SK-N-SH (cell line): ENCODE measurements around the gene CDH23. TPM values are rescaled to one million over a fixed set of nuclear protein-coding genes. Genes with fewer than 3 reads are reported as not detected.

Experiments used
- CTCF ChIA-PET: fragments of 300-600, 350-600 bp; formaldehyde crosslinking; extraction: SDS; loops from one replicate; lab custom pipeline; 2021; lab: Yijun Ruan, JAX
- POLR2A ChIA-PET: fragments of 350-600 bp; sonication (Branson Sonifier 250); formaldehyde crosslinking; extraction: SDS; loops from one replicate; lab custom pipeline; 2020; ENCODE audit warnings: antibody characterized with exemption, inconsistent platforms; lab: Yijun Ruan, JAX
- DNase-seq: peaks from one replicate; pipeline ENCODE4 v3.0.0; 2012
- H2AFZ ChIP-seq: fragments of 200-600 bp; sonication (generic); 2 replicates; pipeline ENCODE4 v1.8.1; 2016; ENCODE audit warnings: antibody characterized with exemption, mild to moderate bottlenecking, low read depth
- H3F3A ChIP-seq: fragments of 200-600 bp; sonication (generic); replicated peaks from 2 replicates; pipeline ENCODE3; 2016; ENCODE audit warnings: antibody characterized with exemption, mild to moderate bottlenecking; ENCODE audit not compliant: insufficient read depth
- H3K27ac ChIP-seq, 2 experiments: fragments of 200-500 bp in 1 of 2; fragments of 200-600 bp in 1 of 2; sonication (Bioruptor generic) in 1 of 2; sonication (generic), shearing (Covaris generic) in 1 of 2; 2 replicates each; pipeline versions ENCODE4 v1.5.1 to v1.6.1; 2014 to 2016; ENCODE audit warnings: low read depth in 2 of 2, inconsistent platforms in 1 of 2, low read length in 1 of 2, mild to moderate bottlenecking in 1 of 2, mixed read lengths in 1 of 2
- H3K27me3 ChIP-seq: fragments of 200-600 bp; sonication (generic), shearing (Covaris generic); 2 replicates; pipeline ENCODE4 v1.6.1; 2016; ENCODE audit warnings: mixed run types; ENCODE audit not compliant: insufficient read depth
- H3K36me3 ChIP-seq, 2 experiments: fragments of 200-500 bp in 1 of 2; fragments of 200-600 bp in 1 of 2; sonication (Bioruptor generic) in 1 of 2; sonication (generic) in 1 of 2; replicated peaks in 1 of 2; 2 replicates each; pipeline versions ENCODE3 to v1.5.1; 2014 to 2016; ENCODE audit warnings: low read length in 1 of 2, mild to moderate bottlenecking in 1 of 2; ENCODE audit not compliant: insufficient read depth in 2 of 2, control insufficient read depth in 1 of 2
- H3K4me1 ChIP-seq, 2 experiments: fragments of 200-500 bp in 1 of 2; fragments of 200-600 bp in 1 of 2; sonication (Bioruptor generic) in 1 of 2; sonication (generic), shearing (Covaris generic) in 1 of 2; 2 replicates each; pipeline versions ENCODE4 v1.5.1 to v1.6.1; 2014 to 2016; ENCODE audit warnings: low read depth in 1 of 2, low read length in 1 of 2, mixed run types in 1 of 2; ENCODE audit not compliant: insufficient read depth in 2 of 2, control insufficient read depth in 1 of 2
- H3K4me2 ChIP-seq: fragments of 200-600 bp; sonication (generic), shearing (Covaris generic); 2 replicates; pipeline ENCODE4 v1.6.1; 2017; ENCODE audit warnings: mixed run types
- H3K4me3 ChIP-seq, 2 experiments: fragments of 200-500 bp in 1 of 2; fragments of 200-600 bp in 1 of 2; sonication (Bioruptor generic) in 1 of 2; sonication (generic), shearing (Covaris generic) in 1 of 2; 2 replicates each; pipeline versions ENCODE4 v1.5.1 to v1.8.1; 2014 to 2016; ENCODE audit warnings: low read depth in 2 of 2, inconsistent platforms in 1 of 2, low read length in 1 of 2, mild to moderate bottlenecking in 1 of 2, mixed read lengths in 1 of 2, moderate library complexity in 1 of 2
- H3K79me2 ChIP-seq: fragments of 200-600 bp; sonication (generic); 2 replicates; pipeline ENCODE4 v1.8.1; 2017; ENCODE audit warnings: mild to moderate bottlenecking; ENCODE audit not compliant: insufficient read depth
- H3K9ac ChIP-seq: fragments of 200-600 bp; sonication (generic); 2 replicates; pipeline ENCODE4 v1.6.1; 2017; ENCODE audit warnings: mixed run types
- H3K9me2 ChIP-seq: fragments of 200-600 bp; sonication (generic); 2 replicates; pipeline ENCODE4 v1.6.1; 2017; ENCODE audit warnings: mixed run types
- H3K9me3 ChIP-seq: fragments of 200-600 bp; sonication (generic); 2 replicates; pipeline ENCODE4 v1.6.1; 2017; ENCODE audit warnings: mixed run types, mild to moderate bottlenecking, moderate library complexity
- H4K20me1 ChIP-seq: fragments of 200-600 bp; sonication (generic); 2 replicates; pipeline ENCODE4 v1.6.1; 2017; ENCODE audit warnings: mild to moderate bottlenecking, mixed run types; ENCODE audit not compliant: insufficient read depth
- EZH2phosphoT487 ChIP-seq: fragments of 200-600 bp; sonication (generic); IDR thresholded peaks from 2 replicates; pipeline ENCODE4 v1.6.1; 2017; ENCODE audit warnings: low read depth, mixed run types, mild to moderate bottlenecking, antibody characterized with exemption, moderate library complexity, borderline replicate concordance
- FOSL2 ChIP-seq: IDR thresholded peaks from 2 replicates; pipeline ENCODE4 v1.4.0; 2012; ENCODE audit warnings: low read depth, mild to moderate bottlenecking, moderate library complexity, borderline replicate concordance
- GABPA ChIP-seq: IDR thresholded peaks from 2 replicates; pipeline ENCODE4 v1.4.0; 2012; ENCODE audit warnings: low read depth, mild to moderate bottlenecking
- GATA2 ChIP-seq: sonication (generic); formaldehyde crosslinking; IDR thresholded peaks from 2 replicates; pipeline ENCODE4 v1.5.0; 2020; ENCODE audit warnings: mild to moderate bottlenecking, missing genetic modification reagents
- NFIC ChIP-seq: IDR thresholded peaks from 2 replicates; pipeline ENCODE4 v1.4.0; 2012; ENCODE audit warnings: borderline replicate concordance
- NRF1 ChIP-seq: IDR thresholded peaks from 2 replicates; pipeline ENCODE4 v1.6.1; 2012; ENCODE audit warnings: low read depth, mild to moderate bottlenecking, low read length
- RFX5 ChIP-seq: IDR thresholded peaks from 2 replicates; pipeline ENCODE4 v1.6.1; 2012; ENCODE audit warnings: mild to moderate bottlenecking, improper control_type of control experiment, low read length
- RXRA ChIP-seq: IDR thresholded peaks from 2 replicates; pipeline ENCODE4 v1.4.0; 2012; ENCODE audit warnings: low read depth, mild to moderate bottlenecking, borderline replicate concordance
- SIN3A ChIP-seq: IDR thresholded peaks from 2 replicates; pipeline ENCODE4 v1.6.1; 2012; ENCODE audit warnings: low read depth, mild to moderate bottlenecking, low read length, moderate library complexity, borderline replicate concordance
- SMC3 ChIP-seq: IDR thresholded peaks from 2 replicates; pipeline ENCODE4 v1.6.1; 2012; ENCODE audit warnings: low read depth, low read length, improper control_type of control experiment
- YY1 ChIP-seq: IDR thresholded peaks from 2 replicates; pipeline ENCODE4 v1.4.0; 2012; ENCODE audit warnings: low read depth, mild to moderate bottlenecking
- WGBS: methylation state at CpG from one replicate; pipeline ENCODE4 v1.1.6; 2017; ENCODE audit warnings: low lambda C conversion rate; 5-methylcytosine and 5-hydroxymethylcytosine counted together
- polyA plus RNA-seq, 3 experiments: library from polyadenylated mRNA; depleted of rRNA; stranded (reverse); fragments of >200 nt; gene quantifications; 2 replicates each; pipeline ENCODE4 v1.2.3, GENCODE V29; 2012
- TF ChIP-seq, protein P1 (sequence below): fragments of 200-600 bp; sonication (generic); IDR thresholded peaks from 2 replicates; pipeline ENCODE4 v1.6.1; 2017; ENCODE audit warnings: antibody characterized with exemption, mild to moderate bottlenecking, moderate library complexity
- TF ChIP-seq, protein P2 (sequence below): IDR thresholded peaks from 2 replicates; pipeline ENCODE4 v1.6.1; 2012; ENCODE audit warnings: mild to moderate bottlenecking, low read depth, low read length, moderate library complexity

CDH23 gene
- polyA plus RNA-seq, 1 of the 3 experiments (the other 2 are of a cell fraction): 0.03 TPM

DNA sequence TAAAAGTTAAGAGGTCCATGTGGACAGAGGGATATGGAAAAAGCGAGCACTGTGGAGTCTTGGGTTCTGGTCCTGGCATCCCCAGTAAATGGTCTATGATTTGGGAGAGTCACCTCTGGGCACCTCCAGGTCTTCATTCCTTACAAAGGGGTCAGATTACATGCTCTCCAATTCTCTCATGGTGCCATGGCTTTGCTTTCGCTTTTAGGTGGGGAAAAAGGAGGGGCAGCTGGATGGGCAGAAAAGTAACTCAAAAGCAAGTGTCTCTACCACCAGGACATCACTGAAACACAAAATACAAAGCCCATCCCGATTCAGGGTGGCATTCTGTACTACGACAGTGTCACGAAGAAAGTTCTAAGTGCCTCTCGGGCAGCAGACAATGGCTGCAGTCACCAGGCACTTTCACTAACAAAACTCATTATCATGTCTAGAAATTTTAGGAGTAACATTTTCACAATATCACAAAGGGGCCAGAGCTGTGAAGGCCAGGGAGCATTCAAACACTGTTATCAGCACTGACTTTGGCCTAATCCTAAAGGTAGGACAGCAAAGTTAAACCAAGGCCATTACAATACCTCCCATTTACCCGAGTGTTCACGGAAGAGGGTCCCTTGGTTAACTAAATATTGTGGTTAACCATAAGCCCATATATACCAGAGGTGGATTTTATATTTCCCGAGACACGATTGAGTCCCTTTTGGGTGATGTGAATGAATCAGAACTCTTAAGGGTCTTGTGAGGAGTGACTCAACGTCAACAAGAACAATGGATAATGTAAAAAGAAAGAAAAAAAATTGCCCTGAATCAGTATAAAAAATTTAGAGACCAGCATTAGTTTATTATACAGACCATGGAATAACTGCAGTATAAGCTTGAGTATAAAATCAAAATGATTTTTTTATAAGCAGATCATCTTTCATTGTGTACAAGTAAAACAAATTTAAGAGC is 451.9 kb downstream of the CDH23 start:
- H3K79me2 ChIP-seq: peaks cover 74% of the 10 kb centered on the region
- no peaks in the 10 kb centered on the region for H3K9me2 ChIP-seq
- H3K4me3 ChIP-seq: peak overlapping the region in 1 of 2 experiments; percentile 96; a peak in 2 of 4 replicates
- CTCF ChIA-PET: interaction anchor here (0.6 to 1.4 kb wide), 5 partner anchors 12 to 48 kb away, joined by 3 to 5 read pairs (median 4); no protein-coding TSS in a partner anchor
- H3K27me3 ChIP-seq: no peaks in the 10 kb centered on the region
- peaks cover 68% of the 10 kb centered on the region for H4K20me1 ChIP-seq
- peaks cover 19 to 24% of the 10 kb centered on the region in 2 experiments; a peak in 3 of 4 replicates for H3K4me1 ChIP-seq
- TF ChIP-seq FOSL2 (no peak), RXRA (no peak), RFX5 (no peak), EZH2phosphoT487 (no peak), GABPA (no peak), NRF1 (no peak), SMC3 (no peak), GATA2 (no peak), NFIC (no peak), SIN3A (no peak), YY1 (no peak)
- TF ChIP-seq, protein P1, sequence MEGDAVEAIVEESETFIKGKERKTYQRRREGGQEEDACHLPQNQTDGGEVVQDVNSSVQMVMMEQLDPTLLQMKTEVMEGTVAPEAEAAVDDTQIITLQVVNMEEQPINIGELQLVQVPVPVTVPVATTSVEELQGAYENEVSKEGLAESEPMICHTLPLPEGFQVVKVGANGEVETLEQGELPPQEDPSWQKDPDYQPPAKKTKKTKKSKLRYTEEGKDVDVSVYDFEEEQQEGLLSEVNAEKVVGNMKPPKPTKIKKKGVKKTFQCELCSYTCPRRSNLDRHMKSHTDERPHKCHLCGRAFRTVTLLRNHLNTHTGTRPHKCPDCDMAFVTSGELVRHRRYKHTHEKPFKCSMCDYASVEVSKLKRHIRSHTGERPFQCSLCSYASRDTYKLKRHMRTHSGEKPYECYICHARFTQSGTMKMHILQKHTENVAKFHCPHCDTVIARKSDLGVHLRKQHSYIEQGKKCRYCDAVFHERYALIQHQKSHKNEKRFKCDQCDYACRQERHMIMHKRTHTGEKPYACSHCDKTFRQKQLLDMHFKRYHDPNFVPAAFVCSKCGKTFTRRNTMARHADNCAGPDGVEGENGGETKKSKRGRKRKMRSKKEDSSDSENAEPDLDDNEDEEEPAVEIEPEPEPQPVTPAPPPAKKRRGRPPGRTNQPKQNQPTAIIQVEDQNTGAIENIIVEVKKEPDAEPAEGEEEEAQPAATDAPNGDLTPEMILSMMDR: no peak
- TF ChIP-seq, protein P2, sequence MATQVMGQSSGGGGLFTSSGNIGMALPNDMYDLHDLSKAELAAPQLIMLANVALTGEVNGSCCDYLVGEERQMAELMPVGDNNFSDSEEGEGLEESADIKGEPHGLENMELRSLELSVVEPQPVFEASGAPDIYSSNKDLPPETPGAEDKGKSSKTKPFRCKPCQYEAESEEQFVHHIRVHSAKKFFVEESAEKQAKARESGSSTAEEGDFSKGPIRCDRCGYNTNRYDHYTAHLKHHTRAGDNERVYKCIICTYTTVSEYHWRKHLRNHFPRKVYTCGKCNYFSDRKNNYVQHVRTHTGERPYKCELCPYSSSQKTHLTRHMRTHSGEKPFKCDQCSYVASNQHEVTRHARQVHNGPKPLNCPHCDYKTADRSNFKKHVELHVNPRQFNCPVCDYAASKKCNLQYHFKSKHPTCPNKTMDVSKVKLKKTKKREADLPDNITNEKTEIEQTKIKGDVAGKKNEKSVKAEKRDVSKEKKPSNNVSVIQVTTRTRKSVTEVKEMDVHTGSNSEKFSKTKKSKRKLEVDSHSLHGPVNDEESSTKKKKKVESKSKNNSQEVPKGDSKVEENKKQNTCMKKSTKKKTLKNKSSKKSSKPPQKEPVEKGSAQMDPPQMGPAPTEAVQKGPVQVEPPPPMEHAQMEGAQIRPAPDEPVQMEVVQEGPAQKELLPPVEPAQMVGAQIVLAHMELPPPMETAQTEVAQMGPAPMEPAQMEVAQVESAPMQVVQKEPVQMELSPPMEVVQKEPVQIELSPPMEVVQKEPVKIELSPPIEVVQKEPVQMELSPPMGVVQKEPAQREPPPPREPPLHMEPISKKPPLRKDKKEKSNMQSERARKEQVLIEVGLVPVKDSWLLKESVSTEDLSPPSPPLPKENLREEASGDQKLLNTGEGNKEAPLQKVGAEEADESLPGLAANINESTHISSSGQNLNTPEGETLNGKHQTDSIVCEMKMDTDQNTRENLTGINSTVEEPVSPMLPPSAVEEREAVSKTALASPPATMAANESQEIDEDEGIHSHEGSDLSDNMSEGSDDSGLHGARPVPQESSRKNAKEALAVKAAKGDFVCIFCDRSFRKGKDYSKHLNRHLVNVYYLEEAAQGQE: no peak
- peak overlapping the region; percentile 87 for H3K4me2 ChIP-seq
- 0 out of 4 replicates have a peak overlapping the region, but pooled peaks of 1 of the 2 experiments have one; percentile 19 for H3K27ac ChIP-seq
- 80% methylated on average over 11 of the region's 11 CpGs for WGBS
- H2AFZ ChIP-seq: no peak overlapping the region
- no peak for DNase-seq
- no peaks in the 10 kb centered on the region for H3F3A ChIP-seq
- POLR2A ChIA-PET: no interaction called here
- H3K36me3 ChIP-seq: peaks cover 0 to 6% of the 10 kb centered on the region in 2 experiments
- no peaks in the 10 kb centered on the region for H3K9me3 ChIP-seq
- H3K9ac ChIP-seq: no peak overlapping the region
